Panc1 (cell line): ENCODE measurements around the gene TGFBR1. TPM values are rescaled to one million over a fixed set of nuclear protein-coding genes. Genes with fewer than 3 reads are reported as not detected.

Experiments
- ATAC-seq: fragments of 200-7000 bp; cut with Tn5 transposase; 2 replicates; pipeline ENCODE4 v1.9.1; 2020; ENCODE audit warnings: mild to moderate bottlenecking, moderate library complexity
- BruUV-seq: library from RNA; stranded (reverse); fragments of 400-500 nt; replicated peaks from 2 replicates; lab custom pipeline; 2021; lab: Mats Ljungman, UMichigan
- CTCF ChIA-PET: fragments of 300-600 bp; sonication (Branson Sonifier 250); formaldehyde crosslinking; loops from one replicate; lab custom pipeline; 2022; ENCODE audit warnings: antibody characterized with exemption; lab: Charles Lee
- POLR2A ChIA-PET: fragments of 300-600 bp; sonication (Branson Sonifier 250); formaldehyde crosslinking; loops from one replicate; lab custom pipeline; 2022; ENCODE audit warnings: antibody characterized with exemption; lab: Charles Lee
- DNase-seq: peaks from one replicate; pipeline ENCODE4 v3.0.0-alpha.2; 2010; ENCODE audit warnings: low read depth, low spot score
- H3K27ac ChIP-seq: 2 replicates; pipeline ENCODE4 v1.5.1; 2011; ENCODE audit warnings: mild to moderate bottlenecking, low read length, inconsistent platforms
- H3K27me3 ChIP-seq: fragments of 200-500 bp; sonication (Bioruptor generic); 2 replicates; pipeline ENCODE4 v1.6.0; 2014; ENCODE audit warnings: low read length, inconsistent platforms; ENCODE audit not compliant: control insufficient read depth, insufficient read depth
- H3K36me3 ChIP-seq: fragments of 200-500 bp; sonication (Bioruptor generic); 2 replicates; pipeline ENCODE4 v1.5.1; 2014; ENCODE audit warnings: inconsistent platforms, mild to moderate bottlenecking, low read length, moderate library complexity; ENCODE audit not compliant: control insufficient read depth, insufficient read depth
- H3K4me1 ChIP-seq: 2 replicates; pipeline ENCODE4 v1.5.1; 2011; ENCODE audit warnings: inconsistent platforms, mild to moderate bottlenecking, low read length, moderate library complexity; ENCODE audit not compliant: control insufficient read depth, insufficient read depth
- H3K4me3 ChIP-seq, 2 experiments: 2 replicates each; pipeline ENCODE4 v1.5.1; 2011 to 2012; ENCODE audit warnings: low read depth in 2 of 2, low read length in 2 of 2, mild to moderate bottlenecking in 2 of 2, inconsistent platforms in 1 of 2, moderate library complexity in 1 of 2
- H3K9me3 ChIP-seq: fragments of 200-500 bp; sonication (Bioruptor generic); 2 replicates; pipeline ENCODE4 v1.5.1; 2014; ENCODE audit warnings: low read depth, mild to moderate bottlenecking, inconsistent platforms, low read length, moderate library complexity; ENCODE audit not compliant: control insufficient read depth, insufficient read depth
- CTCF ChIP-seq: fragments of 450-650 bp; IDR thresholded peaks from 2 replicates; pipeline ENCODE4 v1.5.1; 2017; ENCODE audit warnings: mild to moderate bottlenecking
- POLR2AphosphoS5 ChIP-seq: IDR thresholded peaks from 2 replicates; pipeline ENCODE4 v1.6.1; 2012; ENCODE audit warnings: mild to moderate bottlenecking, low read depth, low read length, moderate library complexity
- REST ChIP-seq, 2 experiments: IDR thresholded peaks; 2 replicates each; pipeline ENCODE4 v1.6.1; 2011 to 2012; ENCODE audit warnings: low read depth in 2 of 2, control low read depth in 1 of 2, low read length in 1 of 2, mild to moderate bottlenecking in 1 of 2, moderate library complexity in 1 of 2; ENCODE audit not compliant: insufficient read depth in 1 of 2
- SIN3A ChIP-seq: IDR thresholded peaks from 2 replicates; pipeline ENCODE4 v1.6.1; 2012; ENCODE audit warnings: low read depth, mild to moderate bottlenecking, low read length, moderate library complexity, borderline replicate concordance; ENCODE audit not compliant: insufficient read depth
- TCF7L2 ChIP-seq: IDR thresholded peaks from 2 replicates; pipeline ENCODE4 v1.6.1; 2011; ENCODE audit warnings: mild to moderate bottlenecking, low read depth, low read length, inconsistent platforms
- in situ Hi-C: cut with HindIII; loops from 2 replicates; pipeline ENCODE4 v1.10.0; 2016; ENCODE audit warnings: low sequenced_read_pairs, low pct_unique_long_range_greater_than_20kb
- intact Hi-C: fragments of 100-400 bp; cut with micrococcal nuclease; formaldehyde crosslinking; loops from one replicate; pipeline ENCODE4 v1.10.0; 2022; ENCODE audit not compliant: unreplicated experiment
- total RNA-seq: library from RNA; stranded (reverse); gene quantifications from one replicate; pipeline ENCODE4 v1.2.1, GENCODE V29; 2021; ENCODE audit not compliant: unreplicated experiment

TGFBR1 gene
- total RNA-seq, 1 experiment from 2014 or later, result 22.2 TPM

GRCh38 chr9:99177576-99178366 lies 72.9 kb downstream of the TGFBR1 start:
- intact Hi-C loops, result no loop called here
- Histone ChIP-seq H3K4me1 (no peaks in the 10 kb centered on the region), H3K27ac (no peak overlapping the region), H3K9me3 (no peaks in the 10 kb centered on the region), H3K36me3 (no peaks in the 10 kb centered on the region), H3K27me3 (no peaks in the 10 kb centered on the region), H3K4me3 (no peak overlapping the region)
- in situ Hi-C loops, result no loop called here
- TF ChIP-seq TCF7L2 (no peak), CTCF (no peak), POLR2AphosphoS5 (no peak), REST (IDR thresholded peaks at IDR 0.05; ENCODE audit: insufficient read depth in 1 of 2, low read depth in 2 of 2, low read length in 1 of 2) (no peak), SIN3A (no peak)
- ATAC-seq (no peak), DNase-seq (no peak)
- BruUV-seq, result no TSS peak
- POLR2A ChIA-PET, result no interaction called here
- CTCF ChIA-PET, result no interaction called here

- BruUV-seq, result no TSS peak
- DNase-seq (no peak), ATAC-seq (no peak)
- Histone ChIP-seq H3K27ac (no peak overlapping the region), H3K27me3 (no peaks in the 10 kb centered on the region), H3K4me3 (no peak overlapping the region), H3K36me3 (no peaks in the 10 kb centered on the region), H3K9me3 (no peaks in the 10 kb centered on the region), H3K4me1 (no peaks in the 10 kb centered on the region)
- ChIA-PET POLR2A (no interaction called here), CTCF (no interaction called here)
- in situ Hi-C loops (no loop called here), intact Hi-C loops (no loop called here)
- TF ChIP-seq REST (IDR thresholded peaks at IDR 0.05; ENCODE audit: insufficient read depth in 1 of 2, low read depth in 2 of 2, low read length in 1 of 2), result no peak
- no peak for TF ChIP-seq SIN3A
- no peak for TF ChIP-seq TCF7L2
- TF ChIP-seq CTCF, result no peak
- no peak for TF ChIP-seq POLR2AphosphoS5
Measured at GRCh38 chr9:99178912-99179872, 74.3 kb downstream of the TGFBR1 start.
